ENCODE results near the gene GALNT9.
"Not testable (repeated sequence)": the region's sequence is repeated elsewhere in the genome, so short reads cannot be mapped to it uniquely, and the experiment has no call there.

The GALNT9 gene

DNA sequence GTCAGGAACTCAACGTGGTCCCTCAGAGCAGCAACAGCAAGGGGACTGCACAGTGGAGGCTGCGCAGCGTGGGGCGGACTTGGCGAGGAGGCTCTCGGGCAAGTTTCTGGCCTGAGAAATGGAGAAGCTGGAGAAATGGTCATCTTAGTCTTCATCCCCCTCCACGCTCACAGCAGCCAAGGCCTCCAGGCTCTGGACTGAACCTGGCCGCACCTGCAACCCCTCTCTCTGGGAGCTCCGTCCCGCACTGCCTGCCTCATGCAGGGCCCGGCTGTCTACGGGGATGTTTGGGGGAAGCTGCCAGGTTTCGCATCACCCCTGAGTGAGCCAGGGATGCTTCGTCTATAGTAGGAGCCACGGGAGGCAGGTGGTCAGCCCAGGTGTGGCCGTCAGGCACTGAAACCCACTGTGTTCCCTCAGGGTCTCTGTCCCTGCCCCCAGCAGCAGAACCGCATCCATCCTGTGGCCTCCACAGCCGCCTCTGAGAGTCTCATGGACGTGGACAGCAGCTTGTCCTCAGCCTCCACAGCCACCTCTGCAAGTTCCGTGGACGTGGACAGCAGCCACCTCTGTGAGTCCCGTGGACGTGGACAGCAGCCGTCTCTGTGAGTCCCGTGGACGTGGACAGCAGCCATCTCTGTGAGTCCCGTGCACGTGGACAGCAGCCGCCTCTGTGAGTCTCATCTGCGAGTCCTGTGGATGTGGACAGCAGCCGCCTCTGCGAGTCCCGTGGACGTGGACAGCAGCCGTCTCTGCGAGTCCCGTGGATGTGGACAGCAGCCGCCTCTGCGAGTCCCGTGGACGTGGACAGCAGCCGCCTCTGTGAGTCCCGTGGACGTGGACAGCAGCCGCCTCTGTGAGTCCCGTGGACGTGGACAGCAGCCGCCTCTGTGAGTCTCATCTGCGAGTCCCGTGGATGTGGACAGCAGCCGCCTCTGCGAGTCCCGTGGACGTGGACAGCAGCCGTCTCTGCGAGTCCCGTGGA is 29.1 kb upstream of the GALNT9 start:
- DNase-seq = not testable (repeated sequence)

DNA sequence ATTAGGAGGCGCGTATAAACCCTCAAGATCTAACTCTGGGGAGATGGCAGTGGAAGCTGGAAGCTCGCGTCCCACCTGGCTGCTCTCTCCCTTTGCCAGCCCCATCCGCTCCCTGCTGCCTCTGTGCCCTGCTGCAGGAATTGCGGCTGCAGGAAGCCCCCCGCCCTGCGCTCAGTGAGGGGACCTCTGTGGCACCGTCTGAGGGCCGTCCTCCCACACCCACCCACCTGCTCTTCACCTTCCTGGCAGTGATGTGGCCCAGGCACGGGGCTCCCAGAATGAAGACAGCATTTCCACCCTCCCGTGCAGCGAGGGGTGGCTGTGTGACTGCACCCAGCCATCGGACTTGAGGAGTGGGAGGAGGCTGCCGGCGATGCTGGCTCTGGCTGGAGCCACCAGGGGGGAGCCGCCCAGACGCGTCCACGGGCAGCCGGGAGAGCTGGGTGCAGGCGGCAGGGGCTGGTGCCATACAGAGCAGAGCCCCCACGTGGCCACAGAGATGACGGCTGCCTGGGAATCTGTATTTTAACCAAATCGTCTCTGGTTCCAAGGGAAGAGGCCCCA is 28.3 kb upstream of the GALNT9 start:
- no peak for DNase-seq

DNA sequence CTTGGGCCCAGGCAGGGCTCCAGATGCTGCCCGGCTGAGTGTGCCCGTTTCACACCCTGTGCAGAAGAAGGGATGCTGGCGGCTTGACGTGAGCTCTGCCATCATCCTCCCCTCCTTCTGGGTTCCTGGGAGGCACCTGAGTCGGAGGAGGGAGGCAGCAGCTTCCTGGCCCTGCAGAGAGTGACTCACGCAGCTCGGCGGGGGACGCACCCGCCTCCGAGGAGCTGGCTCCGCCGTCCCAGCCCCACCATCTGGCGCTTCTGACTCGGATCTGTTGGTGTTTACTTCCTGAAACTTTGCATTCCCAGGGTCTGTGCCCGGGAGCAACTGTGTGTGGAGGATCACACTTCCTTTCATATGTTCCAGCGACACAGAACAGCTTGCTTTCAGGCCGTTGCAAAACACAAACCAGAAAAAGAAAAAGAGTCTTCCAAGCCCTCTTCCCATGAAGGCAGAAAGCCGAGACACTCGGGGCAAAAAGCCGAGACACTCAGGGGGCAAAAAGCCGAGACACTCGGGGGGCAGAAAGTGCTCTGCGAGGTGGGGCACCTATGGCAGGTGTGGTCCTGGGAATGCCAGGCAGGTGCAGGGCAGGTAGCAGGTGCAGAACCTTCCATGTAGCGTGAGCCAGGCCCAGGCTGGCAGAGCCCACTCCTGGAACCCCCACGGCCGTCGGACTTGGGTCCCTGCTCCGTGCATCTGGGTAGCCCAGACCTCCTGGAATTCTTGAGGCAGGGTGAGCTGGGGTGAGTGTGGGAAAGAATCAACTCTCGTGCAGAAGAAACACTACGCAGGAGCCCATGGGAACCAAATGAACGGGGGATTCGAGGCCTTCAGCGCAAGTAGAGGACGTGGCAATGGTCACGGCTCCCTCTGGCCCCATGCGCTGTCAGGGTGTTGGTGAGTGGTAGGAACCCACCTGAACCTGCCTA is 27.6 kb upstream of the GALNT9 start:
- peak; percentile 65 for DNase-seq

DNA sequence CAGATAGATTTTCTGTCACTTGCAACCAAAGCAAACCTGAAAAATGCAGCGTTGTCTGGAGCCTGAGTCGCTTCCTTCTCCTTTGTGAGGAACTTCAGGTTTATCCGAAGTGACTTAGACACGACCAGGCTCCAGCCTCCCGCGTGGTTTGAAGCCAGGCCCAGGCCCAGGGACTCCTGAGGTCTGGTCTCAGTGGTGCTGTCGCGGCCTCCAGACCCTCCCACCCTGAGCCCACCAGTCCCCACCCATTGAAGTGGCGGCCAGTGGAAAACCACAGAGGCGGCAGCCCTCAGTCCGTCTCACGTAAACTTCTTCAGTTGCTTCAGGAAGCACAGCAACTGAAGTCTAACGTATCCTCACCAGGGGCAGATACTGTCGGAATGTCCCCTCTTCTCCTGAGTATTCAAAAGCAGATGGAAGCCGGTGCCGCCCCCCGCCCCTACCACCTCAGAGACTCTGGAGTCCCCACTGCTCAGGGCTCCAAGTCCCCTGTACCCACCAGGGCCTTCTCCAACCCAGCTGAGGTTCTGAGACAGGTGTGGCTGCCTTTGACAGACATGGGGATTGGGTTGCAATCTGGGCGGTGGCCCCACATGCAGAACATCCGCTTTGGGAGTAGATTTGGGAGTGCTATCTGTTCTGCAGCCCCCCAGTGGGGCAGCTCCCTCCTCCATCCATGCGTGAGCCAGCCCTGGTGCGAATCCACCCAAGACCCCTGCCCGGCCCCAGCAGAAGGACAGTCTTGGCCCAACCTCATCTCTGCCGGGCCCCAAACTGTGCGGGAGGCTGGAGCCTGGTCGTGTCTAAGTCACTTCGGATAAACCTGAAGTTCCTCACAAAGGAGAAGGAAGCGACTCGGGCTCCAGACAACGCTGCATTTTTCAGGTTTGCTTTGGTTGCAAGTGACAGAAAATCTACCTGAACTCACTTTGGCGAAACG is 26.6 kb upstream of the GALNT9 start:
- DNase-seq = no peak

DNA sequence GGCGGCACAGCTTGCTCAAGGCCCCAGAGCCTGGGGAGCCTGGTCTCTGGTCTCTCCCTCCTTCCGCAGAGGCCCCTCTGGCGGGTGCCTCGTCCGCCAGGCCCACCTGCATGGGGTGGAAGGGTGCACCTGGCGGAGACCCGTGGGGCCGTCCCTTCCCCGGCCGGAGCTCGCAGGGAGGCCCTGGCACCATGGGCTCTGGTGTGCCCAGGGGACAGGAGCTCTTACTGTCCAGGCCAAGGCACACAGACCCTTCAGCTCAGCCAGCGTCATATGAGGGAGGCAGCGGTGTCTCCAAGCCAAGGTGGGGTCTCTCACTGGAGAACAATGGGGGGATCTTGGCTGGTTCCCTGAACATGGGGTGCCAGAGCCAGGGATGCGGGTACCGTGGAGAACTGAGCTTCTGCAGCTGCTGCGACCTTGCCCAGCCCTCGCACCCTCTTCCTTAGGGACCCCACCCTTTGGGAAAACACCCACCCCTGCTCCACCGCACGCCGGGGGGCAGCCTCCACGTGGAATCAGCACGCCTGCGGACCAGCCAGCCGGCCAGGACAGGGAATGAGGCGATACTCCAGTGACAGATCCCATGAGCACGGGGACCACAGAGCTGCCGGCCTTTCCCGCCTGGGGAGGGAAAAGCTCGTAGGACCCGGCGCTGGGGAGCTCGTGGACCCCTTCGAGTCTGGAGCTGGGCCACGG is 25.7 kb upstream of the GALNT9 start:
- no peak for DNase-seq

DNA sequence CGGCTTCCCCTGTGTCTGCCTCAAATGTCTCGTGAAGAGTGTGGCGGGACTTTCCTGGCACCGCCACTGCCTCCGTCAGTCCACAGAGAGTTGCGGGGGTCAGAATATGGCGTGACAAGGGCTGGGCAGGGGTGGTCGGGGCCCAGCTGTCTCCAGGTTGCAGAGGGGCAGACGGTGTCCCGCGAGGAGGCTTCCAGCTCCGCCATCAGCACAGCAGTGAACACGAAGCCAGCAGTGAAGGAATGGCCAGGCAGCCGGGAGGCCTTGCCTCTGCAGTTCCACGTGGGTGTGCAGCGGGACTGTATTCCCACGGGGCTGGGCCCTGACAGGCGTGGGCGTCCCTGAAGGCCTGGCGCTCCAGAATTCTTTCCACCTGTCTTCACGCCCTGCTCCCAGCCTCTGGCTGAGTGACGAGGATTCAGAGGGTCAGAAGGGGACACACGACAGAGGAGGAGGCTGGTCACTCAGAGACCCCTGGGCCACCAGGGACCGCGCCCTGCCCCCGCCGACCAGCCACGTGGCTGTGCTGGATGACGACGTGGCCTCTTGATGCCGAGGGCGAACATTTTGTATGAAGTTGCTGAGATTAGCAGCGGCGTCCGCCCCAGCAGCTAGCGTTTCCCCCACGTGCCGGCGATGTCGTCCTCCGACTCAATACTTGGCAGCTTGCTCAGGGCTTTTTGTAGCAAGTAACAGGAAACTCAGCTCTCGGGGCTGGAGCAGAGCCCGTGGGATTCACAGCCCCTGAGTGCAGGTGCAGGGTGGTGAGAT is 25.0 kb upstream of the GALNT9 start:
- no peak for DNase-seq

DNA sequence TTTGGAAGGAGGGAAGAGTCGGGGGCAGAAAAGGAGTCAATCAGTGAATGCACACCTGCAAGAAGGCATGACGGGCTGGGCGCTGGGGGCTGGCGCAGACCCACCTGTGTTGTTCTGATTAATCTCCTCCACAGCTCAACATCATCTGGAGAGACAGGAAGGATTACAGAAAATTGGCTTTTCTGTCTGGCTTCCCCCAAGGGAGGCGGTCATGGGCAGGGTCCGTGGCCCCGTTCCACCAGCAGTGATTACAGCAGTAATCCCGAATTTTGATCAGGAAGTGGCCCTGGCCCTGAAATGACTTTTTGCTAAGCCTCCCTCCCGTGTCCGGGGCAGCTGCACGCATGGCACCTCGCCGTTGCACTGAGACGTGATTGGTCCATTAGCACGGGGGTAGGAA is 24.4 kb upstream of the GALNT9 start:
- no peak for DNase-seq

DNA sequence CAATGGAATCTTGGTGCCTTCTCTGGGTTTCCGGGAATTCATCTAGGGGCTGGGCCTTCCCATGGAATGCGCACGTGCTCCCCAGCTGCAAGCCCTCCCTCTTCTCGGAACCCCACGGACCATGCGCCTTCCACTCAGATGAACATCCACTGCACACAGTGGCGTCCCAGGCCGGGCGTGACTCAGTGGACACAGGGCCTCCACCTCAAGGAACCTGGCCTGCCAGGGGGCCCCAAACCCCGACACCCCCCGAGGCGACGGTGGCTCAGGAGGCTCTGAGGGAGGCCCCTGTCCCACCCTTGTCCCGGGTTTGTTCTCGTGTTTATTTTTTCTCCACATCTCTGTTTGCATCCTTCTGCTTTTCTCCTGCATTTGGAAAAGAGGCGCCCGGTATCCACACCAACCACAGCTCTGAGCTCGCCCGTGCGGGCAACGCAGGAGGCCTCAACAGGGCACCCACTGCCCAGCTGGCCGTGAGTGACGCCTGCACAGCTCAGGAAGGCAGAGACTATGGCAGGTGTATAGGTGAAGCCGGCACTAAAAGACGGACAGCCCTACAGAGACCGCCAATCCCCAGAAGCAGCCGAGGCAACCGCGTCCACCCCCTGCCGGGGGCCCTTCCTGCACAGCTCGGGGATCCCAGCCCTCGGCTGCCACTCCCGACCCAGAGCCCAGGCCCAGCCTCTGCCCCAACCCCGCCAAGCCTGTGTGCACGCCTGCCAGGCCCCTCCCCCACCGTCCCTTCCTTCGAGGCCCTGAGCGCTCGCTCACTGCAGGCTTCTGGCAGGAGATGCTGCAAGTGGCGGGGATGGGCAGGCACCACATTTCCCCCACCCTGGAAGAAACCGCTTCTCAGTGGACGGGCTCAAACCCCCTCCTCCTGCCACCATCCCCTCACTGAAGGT is 23.8 kb upstream of the GALNT9 start:
- no peak for DNase-seq

DNA sequence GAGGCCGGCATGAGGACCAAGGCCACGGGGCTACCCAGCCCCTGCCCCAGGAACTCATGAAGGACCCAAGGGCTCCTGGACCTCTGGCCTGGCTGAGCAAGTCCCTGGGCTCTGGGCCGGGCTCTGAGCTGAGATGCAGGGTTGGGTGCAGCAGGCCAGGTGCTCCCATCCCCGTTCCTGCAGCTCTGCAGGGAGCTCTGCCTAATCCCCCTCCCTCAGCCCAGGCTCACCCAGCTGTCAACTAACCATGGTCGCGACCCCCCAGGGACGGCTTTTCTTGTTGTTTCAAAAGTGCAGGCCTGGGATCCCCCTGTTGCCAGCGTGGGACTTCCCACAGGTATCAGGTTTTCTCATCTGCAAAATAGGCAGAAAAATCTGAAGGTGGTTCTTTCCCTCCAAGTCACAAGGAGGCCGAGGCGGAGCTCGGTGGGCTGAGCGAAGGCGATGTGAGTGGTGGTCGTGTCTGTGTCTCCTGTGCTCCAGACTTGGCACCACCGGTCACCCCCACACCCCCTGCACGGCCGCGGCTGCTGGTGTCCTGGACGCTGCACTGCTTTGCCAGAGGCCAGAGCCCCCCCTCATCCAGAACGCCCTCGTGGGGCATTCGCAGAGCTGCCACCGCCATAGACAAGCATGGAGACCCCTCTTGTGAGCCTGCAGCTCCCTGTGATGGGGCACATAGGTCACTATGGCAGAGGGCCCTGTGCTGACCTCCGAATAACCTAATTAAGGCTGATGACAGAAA is 22.5 kb upstream of the GALNT9 start:
- DNase-seq = no peak

DNA sequence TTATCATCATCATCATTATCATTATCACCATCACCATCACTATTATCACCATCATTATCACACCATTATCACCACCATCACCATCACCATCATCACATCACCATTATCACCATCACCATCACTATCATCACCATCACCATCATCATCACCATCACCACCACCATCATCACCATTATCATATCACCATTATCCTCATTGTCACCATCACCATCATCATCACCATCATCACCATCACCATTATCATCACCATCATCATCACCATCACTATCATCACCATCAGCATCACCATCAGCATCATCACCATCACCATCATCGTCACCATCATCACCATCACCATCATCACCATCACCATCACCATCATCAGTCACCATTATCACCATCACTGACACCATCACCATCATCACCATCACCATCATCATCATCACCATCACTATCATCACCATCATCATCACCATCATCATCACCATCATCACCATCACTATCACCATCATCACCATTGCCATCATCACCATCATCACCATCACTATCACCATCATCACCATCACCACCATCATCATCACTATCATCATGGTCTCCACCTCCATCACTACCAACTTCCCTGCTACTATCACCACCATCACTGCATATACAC is 20.2 kb upstream of the GALNT9 start:
- DNase-seq = no peak

DNA sequence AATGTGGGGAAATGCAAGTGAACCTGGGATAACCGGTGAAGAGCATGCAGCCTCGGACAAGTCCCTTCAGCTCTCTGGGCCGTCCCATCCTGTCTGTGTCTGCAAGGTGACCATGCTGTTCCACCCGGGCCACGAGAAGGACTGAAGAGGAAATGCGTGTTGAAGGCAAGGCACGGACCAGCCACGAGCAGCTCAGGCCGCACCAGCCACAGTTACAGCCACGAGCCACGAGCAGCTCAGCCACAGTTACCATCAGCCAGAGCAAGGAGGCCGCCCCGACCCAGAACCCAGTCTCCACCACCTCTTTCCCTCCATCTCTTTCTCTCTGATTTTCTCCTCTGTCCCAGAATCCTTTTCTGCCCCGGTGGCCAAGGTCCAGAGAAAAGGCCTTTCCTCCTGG is 18.8 kb upstream of the GALNT9 start:
- no peak for DNase-seq

DNA sequence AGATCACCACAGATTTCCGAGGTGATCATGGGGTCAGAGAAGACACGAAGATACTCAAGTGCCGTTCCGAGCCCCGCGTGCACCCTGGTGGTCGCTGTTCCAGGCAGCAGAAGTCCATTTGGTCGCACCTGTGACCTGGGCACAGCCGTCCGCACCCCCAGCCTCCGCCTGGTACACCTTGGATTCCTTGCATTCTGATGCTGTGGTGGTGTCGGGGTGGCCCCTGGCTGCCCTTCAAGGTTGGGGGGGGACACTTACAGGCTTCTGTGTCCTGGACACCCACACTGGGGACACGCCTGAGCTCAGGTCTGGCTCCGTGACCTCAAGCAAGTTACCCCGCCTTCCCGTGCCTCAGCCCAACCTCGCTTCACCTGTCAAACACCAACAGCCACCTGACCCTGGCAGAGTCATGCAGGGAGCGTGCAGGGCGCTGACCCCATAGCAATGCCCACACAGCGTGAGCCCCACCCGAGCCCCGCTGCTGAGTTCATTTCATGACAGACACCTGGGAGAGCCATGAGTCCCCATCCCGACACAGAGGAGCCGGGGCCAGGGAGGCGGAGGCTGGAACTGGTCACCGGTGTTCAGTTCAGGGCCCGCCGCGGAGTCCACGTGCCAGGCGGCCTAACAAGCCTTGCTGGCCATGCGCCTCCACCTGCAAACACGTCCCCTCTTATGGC is 17.9 kb upstream of the GALNT9 start:
- DNase-seq = no peak

DNA sequence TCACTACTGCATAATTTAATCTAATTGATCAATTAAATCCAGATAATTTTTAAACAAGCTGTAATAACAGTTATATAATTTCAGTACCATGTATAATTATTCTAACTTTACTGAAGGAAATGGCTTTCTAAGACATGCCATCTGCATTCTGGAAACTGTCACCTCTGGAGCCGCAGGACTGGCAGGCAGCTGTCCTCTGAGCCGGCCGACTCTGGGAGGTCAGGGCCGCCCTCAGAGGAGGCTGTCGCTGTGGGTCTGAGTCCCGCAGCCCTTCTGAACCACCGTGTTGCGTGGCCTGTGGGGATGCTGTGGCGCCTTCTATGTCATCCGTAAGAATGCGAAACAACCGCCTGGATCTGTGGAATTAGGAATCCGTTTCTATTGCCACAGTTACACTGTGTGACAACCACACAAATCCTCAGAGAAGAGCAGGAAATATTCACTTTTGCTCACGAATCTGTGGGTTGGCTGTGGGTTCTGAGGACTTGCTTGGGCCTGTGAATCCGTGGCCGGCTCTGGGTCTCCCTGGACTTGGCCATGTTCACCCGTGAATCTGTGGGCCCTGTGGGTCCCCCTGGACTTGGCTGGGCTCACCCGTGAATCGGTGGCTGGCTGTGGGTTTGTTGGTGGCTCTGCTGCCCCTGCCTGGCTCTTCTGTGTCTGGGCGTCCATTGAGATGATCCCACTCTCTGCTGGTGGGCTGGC is 17.2 kb upstream of the GALNT9 start:
- DNase-seq = no peak

DNA sequence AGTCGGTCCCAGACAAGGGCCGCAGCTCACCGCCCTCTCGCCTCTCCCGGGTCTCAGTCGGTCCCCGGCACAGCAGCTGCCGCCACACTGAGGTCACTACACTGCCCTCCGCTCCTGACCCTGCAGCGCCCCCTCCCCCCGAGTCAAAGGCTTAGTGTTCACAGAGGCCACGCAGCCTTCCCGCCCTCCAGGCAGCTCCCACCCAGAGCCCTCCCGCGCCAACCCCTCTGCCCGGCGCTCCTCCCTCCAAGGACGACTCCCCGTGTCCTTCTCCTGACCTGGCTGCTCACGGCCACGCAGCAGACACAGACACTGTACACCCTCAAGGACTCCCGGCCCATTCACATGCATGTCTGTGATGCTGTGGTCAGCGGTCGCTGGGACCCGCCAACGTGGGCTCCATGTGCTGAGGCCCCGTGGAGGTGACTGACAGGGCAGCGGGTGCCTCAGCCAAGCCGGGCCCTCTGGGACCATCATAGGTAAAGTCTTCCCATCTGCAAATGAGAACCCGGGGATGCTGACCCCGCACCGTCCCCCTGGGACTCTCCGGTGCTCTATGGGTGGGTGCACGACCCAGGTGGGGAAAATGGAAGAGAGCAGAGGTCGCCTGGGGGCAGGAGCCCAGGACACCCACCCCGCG is 16.3 kb upstream of the GALNT9 start:
- DNase-seq = no peak

DNA sequence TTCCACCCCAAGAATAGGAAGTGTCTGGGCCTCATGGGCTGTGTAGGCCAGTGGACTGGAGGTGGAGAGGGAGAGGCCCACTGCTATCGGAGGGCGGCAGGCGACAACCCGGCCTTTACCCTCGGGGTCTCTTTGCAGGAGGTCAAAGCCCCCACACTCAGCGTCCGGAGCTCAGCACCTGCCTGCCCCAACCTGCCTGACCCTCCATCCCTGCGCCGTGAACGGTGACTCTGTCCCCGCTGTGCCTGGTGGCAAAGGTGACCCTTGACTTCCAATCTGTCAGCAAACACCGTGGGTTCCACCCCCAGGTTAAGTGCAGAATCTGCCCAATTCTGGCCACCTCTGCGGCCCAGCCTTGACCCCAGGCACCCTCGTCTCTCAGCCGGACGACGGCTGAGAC is 15.7 kb upstream of the GALNT9 start:
- DNase-seq = no peak

DNA sequence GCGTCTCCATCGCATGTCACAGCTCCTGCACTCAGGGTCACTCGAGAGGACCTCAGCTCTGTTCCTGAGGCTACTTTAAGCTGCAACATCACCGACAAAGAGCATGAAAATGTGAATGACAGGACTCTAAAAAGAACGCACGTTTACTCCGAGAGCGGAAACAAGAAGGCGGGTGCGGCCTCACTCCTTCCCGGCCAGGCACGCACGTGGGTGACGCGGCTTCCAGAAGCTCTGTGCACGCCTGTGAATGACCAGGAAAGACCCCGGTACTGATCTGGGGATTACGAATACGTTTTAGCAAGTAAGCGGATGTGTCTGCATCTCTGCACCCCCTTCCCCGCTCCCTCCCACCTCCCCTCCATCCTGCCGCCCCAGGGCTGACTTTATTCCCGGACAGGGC is 15.2 kb upstream of the GALNT9 start:
- DNase-seq = no peak

DNA sequence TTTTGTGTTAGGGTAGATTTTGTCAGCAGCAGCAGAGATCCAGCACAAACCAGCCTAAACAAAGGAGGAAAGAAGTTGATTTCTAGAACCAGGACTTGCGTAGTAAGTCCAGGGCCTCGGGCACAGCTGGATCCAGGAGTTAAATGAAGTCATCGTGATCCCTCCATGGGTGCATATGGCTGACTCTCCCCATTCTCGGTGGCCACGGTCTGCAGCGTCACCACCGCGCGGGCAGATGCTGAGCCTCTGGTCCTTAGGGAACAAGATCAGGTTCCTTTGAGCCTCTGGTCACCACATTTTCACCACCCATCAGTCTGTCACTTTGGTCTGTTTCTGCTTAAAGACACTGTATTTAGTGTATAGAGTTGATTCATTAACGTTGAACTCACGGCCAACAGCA is 14.8 kb upstream of the GALNT9 start:
- DNase-seq = no peak

Data from NCI-H446 treated with DMSO at 0.1 percent for 48 hours (cell line).